Left colon (tissue), 2 donors: Measurements from ENCODE around the gene PIR. TPM values are rescaled to one million over a fixed set of nuclear protein-coding genes. Genes with fewer than 3 reads are reported as not detected.

Experiments used
- ATAC-seq: fragments of 200-7000 bp; cut with Tn5 transposase; one replicate; pipeline ENCODE4 v1.9.1; 2020; ENCODE audit warnings: mild to moderate bottlenecking, moderate library complexity
- DNase-seq, 2 donors: peaks; one replicate each; pipeline ENCODE4 v3.0.0-alpha.2; 2020
- intact Hi-C, 2 donors: fragments of 100-400 bp; cut with DNase I in 1 of 2; cut with micrococcal nuclease in 1 of 2; formaldehyde crosslinking; loops; one replicate each; pipeline versions ENCODE4 v1.11.2 to v1.14.0; 2022; cut with DNase I, micrococcal nuclease
- total RNA-seq, 2 donors: library from RNA; stranded (reverse); fragmentation: NEBNext Ultra II Directional; extraction: Animal tissue kit (Norgen Biotek cat#: 25700); gene quantifications; one replicate each; pipeline ENCODE4 v1.2.1, GENCODE V29; 2021
- donor health status: DM: no; HTN: no; CAD: no.
- donor health status: DM: yes; HTN: yes; CAD: no.

The PIR gene
- total RNA-seq, 2 donors from 2014 or later: 5.4 to 7.9 TPM

DNA sequence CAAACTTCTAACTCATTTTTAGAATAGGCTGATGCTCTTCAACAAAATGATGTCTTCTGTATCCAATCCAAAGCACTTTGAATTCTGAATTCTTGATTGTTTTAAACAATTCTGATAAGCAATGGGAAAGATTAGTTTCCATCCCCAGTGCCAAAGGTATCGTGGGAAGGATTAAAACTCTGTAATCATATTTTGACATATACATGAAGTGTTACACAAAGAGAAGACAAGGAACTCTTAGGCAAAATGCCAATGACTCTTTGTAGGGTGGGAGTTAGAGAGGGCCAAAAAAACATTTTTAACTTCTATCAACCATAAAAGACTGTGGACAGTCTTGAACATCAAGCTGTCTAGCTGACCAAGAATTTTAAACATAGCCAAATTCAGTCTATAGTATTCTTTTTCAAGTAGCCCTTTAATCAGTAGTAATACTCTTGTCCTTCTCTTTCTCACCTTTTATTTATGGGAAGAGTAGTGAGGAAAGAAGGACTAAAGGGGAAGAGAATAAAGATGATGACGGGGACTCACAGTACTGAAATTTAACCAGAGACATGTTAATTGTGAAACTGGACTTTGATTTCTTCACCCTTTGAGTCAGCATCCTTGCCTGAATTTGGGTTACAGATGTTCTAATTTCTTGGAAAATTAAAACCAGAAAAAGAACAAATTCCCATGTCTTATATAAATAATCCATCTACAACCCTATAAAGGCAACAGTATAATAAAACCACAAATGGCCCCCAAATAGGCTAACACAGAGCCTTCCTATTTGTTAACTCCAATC is 57.1 kb downstream of the PIR start:
- DNase-seq (no peak), ATAC-seq (no peak)
- intact Hi-C loops: no loop called here

DNA sequence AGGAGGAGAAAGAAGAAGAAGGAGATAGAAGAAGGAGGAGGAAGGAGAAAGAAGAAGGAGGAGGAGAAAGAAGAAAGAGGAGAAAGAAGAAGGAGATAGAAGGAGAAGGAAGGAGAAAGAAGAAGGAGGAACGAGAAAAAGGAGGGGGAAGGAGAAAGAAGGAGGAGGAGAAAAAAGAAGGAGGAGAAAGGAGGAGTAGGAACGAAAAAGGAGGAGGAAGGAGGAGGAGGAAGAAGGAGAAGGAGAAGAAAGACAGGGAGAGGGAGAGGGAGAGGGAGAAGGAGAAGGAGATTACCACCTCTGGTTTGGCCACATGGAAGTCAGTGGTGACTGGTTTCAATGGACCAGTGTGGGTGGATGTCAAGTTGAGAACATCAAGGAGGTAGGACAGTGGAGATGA is 58.9 kb downstream of the PIR start:
- intact Hi-C loops: no loop called here
- ATAC-seq: no peak
- DNase-seq: no peak

DNA sequence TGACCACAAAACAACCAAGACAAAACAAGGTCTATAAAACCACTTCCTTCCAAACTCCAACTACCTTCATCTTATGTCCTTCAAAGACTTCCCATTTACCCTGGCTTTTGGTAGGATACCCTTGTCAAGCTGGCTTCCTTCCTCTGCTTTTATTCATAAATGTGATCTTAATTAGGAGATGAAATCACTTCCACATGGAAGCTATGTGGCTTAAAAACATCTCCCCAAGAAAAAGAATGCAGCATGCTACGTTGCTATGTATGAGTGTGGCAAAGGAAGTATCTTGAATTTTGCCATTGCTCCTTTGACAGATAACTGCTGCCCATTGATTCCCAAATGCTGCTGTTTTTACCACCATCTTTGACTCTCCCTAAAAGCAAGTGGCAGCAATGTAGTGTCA is 62.5 kb downstream of the PIR start:
- intact Hi-C loops: no loop called here
- ATAC-seq: no peak
- DNase-seq: no peak

DNA sequence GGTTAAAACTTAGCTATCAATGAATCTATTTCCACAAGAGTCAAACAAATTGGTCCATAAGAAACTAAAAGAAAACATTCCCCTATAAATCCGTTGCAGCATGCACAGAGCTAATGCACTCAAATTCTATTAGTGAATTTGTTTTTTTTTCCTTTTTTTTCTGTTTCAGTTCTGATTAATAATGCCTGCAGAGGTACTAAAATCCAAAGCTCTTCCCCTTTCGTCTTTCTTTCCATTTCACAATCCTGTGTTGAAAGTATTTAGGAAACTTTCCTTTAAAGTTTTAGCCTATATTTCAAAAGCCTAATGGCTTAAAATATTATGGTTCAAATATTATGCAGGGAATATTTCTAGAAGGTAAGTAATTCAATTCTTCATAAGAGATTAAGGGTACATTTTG is 63.1 kb downstream of the PIR start:
- intact Hi-C loops: no loop called here
- no peak for ATAC-seq

DNA sequence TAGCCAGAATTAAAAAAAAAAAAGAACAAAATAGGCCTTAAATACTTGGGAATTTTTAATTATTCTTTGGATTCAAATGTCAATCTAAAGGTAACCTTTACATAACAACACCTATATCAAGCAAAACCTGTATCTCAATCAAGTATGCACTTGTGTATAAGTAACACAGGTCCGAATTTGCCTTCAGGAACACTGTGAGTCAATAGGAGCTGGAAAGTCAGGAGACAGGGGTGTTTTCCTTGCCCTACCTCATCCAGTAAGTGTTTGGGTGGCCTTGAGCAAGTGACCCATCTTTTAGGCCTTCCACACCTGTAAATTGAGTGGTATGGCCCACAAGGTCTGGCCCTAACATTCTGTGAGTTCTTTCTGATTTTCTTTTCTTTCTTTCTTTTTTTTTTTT is 68.1 kb downstream of the PIR start:
- ATAC-seq (no peak), DNase-seq (no peak)
- intact Hi-C loops: no loop called here

More for the DNA sequence above, 63.1 kb downstream of the PIR start:
- DNase-seq: no peak

DNA sequence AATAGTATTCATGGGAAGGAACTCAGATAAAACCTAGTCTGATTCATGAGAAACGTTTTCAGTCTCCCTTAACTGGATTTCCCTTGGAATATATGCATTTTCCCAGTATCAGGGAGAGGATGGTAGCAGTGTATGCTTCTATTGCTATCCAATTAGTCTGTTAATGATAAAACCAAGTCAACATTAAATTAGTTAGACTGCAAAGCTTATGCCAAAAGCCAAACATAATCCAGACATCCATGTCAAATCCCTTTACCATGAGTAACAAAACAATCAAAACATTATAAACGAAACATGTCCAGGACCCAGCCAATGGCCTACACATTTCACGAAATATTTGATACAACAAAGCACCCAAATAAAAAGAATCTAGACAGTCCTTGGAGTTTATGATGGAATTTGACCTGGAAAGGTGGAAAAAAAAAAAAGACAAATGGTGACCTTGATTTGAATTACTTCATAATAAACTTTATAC is 74.4 kb downstream of the PIR start:
- DNase-seq (no peak), ATAC-seq (no peak)
- intact Hi-C loops: no loop called here

DNA sequence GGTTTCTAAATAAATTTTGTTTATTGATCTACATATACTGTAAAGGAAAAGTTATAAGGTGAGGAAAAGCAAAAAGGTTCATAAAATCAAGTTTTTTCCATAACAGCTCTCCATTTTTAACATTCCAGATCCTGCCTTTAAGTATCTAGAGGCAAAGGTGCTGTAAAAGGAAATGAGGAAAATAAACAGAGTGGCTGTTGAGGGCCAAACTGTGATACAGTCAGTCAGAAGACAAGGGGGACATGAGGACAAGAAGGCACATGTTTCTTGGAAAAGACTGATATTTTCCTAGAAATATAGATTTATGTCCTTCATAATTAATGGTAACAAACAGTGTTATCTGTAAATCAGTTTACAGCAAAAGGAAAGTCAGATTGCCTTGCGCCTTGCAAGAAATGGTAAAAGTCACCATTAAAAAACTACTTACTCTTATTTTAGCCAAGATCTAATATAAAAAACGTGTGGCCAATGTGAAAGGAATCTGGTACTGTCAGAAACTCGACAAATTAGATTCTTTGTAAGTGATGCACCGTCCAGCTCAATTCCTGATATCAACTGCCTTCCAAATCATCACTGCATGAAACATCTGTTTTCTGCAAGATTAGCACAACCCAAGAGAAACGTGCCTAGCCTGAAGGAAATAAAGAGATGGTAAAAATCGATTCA is 75.0 kb downstream of the PIR start:
- intact Hi-C loops: no loop called here
- ATAC-seq (no peak), DNase-seq (no peak)

DNA sequence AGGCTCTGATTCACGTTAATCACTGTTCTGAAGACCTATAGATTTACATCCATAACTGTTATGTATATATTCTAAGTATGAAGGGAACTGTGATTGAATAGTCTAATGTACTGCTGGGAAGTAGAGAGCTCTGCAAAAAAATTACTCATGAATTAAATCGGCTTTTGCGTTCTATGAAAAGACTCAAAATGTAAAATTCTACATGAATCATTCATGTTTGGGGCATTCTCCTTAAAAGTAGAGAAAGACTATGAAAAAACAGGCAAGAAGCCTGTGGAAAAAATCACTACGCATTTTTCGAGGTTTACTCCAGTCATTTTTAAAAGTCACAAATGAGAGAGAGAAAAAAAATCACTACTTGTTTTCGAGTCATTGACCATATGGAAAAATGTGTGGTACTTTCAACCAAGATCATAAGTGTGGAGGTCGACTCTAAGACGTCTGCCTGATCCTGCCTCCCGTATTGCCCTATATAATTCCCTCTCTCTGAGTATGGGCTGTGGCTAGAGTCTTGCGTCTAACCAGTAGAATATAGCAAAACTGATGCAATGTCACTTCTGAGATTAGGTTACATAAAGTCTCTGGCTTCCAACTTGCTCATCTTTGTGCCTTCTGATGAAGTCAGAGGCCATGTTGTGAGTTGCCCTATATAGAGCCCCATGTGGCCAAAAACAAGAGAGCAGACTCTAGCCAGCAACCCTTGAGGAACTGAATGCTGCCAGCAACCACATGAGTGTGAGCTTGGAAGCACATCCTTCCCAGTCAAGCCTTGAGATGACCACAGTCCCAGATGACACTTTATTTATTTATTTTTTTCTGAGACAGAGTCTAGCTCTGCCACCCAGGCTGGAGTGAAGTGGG is 76.8 kb downstream of the PIR start:
- DNase-seq: no peak
- intact Hi-C loops: no loop called here
- no peak for ATAC-seq

DNA sequence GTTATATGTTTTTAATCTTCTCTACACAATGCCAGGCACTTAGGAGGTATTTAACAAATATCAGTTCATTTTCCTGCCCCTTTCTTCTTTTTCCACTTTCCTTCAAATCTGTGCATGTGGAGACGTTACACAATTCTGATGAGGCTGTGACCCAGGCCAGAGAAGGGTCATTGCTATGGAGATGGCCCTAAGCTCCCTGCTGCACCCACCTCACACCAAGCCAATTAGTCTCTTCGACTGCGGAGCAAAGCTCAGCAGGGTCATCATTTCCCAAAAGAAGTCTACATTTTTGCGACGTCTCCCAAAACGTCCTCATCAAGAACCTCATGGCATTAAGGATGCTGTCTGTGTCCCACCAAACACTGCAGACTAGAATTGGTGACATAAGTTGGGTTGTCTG is 80.0 kb downstream of the PIR start:
- ATAC-seq (no peak), DNase-seq (no peak)
- intact Hi-C loops: no loop called here

DNA sequence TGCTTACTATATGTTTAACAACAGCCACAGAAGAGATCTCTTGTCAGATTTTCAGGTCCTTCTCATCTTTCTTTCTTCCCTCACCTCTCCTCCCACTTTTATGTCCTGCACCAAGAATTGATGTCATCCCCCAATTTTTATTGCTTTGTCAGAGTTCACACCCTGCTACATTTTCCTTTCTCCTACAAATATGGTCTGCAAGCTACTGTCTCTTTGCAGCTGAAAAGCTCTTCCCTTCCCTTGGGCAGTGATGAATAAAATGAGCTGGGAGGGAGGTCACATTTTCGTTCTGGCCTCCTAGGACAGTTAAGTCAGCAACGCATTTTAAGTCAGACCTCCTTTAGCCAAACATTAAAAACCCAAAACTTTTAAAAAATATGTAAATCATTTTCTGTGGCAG is 82.2 kb downstream of the PIR start:
- intact Hi-C loops: no loop called here
- DNase-seq (no peak), ATAC-seq (no peak)

DNA sequence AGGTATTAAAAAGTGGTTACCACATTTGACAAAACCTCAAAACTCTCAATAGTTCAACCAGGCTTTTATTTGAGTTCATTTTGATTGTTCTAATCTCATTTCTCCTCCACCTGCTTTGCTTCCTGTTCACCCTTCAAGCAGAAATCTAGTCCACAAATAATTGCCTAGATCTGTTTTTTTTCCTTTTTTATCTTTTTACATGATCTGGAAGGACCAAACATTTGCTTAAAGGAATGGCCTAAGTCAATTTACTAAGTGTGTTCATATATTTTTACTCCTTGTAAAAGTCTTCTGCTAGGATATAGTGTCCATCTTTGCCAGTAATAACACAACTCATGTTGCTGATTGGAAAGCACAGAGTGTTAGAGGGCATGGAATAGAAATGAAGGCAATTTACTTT is 82.7 kb downstream of the PIR start:
- intact Hi-C loops: no loop called here
- no peak for ATAC-seq
- DNase-seq: no peak

DNA sequence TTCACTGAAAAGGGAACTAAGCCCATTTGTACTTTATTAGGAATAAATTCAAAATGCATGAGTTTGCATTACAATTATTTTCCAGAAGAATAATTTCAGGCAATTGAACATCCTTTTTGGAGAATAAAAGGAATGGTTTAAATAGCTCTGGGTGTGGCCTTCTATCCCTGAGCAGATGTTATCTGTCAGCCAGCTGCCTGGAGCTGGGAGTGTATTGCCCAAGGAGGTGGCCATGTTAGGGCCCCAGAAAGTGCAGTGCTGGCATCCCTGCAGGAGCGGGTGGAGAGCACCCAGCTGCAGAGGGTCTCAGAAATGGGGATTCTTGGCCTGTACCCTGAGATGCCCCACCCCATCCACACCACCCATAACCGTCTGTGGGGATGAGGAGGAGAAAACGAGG is 87.3 kb downstream of the PIR start:
- ATAC-seq (no peak), DNase-seq (no peak)
- intact Hi-C loops: no loop called here

DNA sequence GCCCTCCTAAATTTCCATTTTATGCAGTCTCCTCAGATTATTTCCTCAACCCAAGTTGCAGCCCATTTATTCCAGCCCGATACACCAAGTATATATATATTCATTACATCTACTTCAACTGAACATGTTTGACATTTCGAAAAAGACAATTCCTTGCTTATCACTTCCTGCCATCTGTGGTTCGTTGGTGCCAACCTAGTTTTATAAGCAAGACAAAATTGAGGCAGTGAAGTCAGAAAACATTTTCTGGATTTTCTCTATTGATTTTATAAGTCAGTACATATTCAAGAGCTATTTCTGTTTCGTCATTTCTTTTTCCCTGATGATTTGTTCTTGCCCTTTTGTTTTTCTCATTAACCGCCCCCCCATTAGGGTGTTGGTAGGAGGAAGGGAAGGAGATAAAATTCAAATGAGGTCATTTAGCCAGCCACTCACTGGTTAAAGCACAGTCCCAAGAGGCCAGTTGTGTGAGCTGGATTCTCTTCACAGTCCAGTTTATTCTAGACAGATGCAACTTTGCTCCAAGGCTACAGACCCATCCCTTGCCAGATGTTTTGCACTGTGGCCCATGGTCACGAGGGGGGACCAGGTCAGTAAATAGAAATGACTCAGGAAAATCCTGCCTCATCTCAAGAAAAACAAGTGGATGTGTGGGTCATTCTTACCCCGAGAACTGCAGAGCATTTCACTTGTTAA is 88.6 kb downstream of the PIR start:
- ATAC-seq (no peak), DNase-seq (no peak)
- intact Hi-C loops: no loop called here

DNA sequence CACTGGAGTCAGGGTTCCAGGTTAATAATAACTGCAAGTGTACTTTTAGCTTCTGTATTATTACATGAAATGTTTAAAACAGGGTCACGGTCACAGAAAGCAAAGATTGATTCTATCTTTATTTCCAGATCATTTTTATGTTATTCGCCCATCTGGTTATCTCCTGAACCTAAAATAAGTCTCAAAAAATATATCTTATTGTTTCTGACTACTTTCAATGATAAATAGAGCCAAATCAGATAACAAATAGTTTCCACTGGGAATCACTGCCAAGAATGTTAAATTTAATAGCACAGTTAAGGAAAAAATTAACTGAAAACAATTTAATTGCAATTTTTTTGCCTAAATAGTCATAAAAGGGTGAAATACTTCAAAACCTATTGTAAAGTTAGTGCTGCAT is 91.8 kb downstream of the PIR start:
- ATAC-seq (no peak), DNase-seq (no peak)
- intact Hi-C loops: no loop called here

DNA sequence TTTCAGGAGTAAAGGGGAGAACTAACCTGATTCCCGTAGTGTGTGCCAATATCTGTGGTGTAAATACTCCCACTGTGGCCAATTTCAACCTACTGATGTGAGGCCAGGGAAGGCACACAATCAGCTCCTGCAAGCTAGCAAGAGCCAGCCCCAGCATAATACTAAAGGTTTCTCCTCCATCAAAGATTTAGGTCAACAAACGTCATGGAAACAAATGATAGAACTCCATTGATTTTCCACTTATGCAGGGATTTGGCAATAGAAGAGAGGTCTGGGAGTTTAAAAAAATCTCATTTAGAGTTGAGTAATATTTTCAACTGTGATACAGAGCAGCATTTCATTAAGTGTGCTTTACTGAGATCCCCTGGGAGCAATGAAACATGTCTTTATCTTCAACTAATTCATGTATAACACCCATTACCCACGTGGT is 93.2 kb downstream of the PIR start:
- intact Hi-C loops: no loop called here
- ATAC-seq: no peak
- no peak for DNase-seq

DNA sequence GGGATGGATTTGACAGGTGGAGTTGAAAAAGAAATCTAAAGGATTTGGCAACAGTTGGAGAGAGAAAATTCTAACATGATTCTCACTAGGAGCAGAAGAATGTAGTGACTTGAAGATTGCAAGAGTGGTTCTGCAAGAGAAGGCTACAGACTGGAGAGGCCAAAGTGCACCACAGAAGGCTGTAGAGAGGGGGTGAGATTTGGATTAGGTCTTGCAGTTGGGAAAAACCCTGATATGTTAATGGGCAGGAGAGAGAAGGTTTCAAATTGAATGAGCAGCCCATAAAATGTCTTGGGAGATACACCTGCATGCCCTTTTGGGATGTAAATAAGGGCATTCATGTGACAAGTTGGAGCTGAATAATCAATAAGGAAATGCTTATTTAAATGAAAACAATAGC is 94.3 kb downstream of the PIR start:
- ATAC-seq (no peak), DNase-seq (no peak)
- intact Hi-C loops: no loop called here

DNA sequence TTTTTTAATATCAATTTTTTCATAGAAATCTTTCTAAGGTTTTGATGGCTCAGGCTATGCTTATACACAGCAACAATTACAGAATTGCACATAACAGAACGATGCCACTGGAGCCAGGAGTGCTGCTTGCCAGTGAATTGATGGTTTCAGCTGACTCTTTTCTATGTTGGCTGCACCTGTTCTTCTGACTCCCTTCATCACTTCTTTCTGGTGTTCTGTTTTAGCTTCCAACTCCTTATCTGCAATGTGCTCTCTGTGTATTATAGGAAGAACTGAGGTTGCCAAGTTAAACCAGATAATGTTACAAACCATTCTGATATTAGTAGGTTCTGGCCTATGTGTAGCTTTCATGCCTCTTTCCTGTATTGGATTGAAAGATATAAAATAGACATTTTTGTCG is 97.3 kb downstream of the PIR start:
- intact Hi-C loops: no loop called here
- DNase-seq (no peak), ATAC-seq (no peak)

DNA sequence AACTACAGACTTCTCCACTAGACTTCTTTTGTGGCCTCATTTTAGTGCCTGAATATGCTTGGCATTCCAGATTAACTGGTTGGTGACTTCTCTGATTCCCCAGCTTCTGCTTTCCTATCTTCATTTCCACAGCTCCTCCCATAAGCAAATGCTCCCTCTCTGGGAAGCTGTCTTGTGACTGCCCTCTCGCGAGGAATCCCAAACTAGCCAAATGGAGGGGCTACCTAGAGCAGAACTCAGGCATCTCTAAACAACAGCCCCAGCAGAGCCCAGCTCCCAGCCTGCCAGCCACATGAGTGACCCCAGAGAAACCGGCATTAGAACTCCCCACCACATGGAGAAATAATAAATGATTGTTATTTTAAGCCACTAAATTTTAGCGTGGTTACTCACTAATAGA is 101.3 kb downstream of the PIR start:
- DNase-seq (no peak), ATAC-seq (no peak)
- intact Hi-C loops: no loop called here

DNA sequence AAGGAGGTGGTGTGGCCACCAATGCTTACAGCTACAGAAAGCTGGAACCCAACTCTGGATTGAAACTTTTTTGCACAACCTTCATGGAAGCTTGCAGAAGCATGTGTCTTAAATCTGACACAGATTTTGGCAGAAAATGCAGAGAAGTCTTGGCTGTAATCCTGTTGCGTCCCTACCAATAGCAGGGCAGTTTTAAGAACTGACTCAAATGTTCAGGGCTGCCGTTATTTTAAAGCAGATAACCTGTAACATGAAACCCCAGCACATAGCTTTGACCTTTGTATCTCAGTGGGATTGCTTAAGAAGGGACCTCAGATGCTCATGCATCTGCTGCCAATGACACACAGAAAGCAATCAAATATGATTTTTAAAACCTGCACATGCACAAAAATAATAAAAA is 108.8 kb downstream of the PIR start, which contains the start of gene VEGFD:
Gene VEGFD (minus strand): TSS at position 110 of the 400 bp plus-strand sequence. CDS start 467 bp downstream, outside the sequence.
- no peak for ATAC-seq
- intact Hi-C loops: no loop called here
- DNase-seq: no peak
